HG02973 (cell line): Measurements from ENCODE around the gene DPYD.

Source experiments
- ATAC-seq: cut with Tn5 transposase; IDR thresholded peaks from one replicate; pipeline ENCODE4 v1.9.1; 2021; ENCODE audit warnings: moderate library complexity; ENCODE audit not compliant: unreplicated experiment

The DPYD gene

GRCh38 chr1:97560714-97561113 lies 360.1 kb downstream of the DPYD start:
- ATAC-seq = no peak

GRCh38 chr1:97553971-97554370 lies 366.9 kb downstream of the DPYD start:
- no peak for ATAC-seq

GRCh38 chr1:97551113-97551512 lies 369.7 kb downstream of the DPYD start:
- no peak for ATAC-seq

GRCh38 chr1:97545446-97545845 lies 375.4 kb downstream of the DPYD start:
- ATAC-seq = no peak

GRCh38 chr1:97540346-97540888 lies 380.4 kb downstream of the DPYD start:
- no peak for ATAC-seq

GRCh38 chr1:97538113-97538512 lies 382.7 kb downstream of the DPYD start:
- ATAC-seq = no peak

GRCh38 chr1:97533358-97533757 lies 387.5 kb downstream of the DPYD start:
- no peak for ATAC-seq

GRCh38 chr1:97529600-97529999 lies 391.2 kb downstream of the DPYD start:
- ATAC-seq = no peak

GRCh38 chr1:97524211-97524610 lies 396.6 kb downstream of the DPYD start:
- no peak for ATAC-seq

- ATAC-seq = no peak
Observed at GRCh38 chr1:97516588-97516987, 404.2 kb downstream of the DPYD start.

GRCh38 chr1:97508653-97509218 lies 412.1 kb downstream of the DPYD start:
- no peak for ATAC-seq

- ATAC-seq = no peak
Observed at GRCh38 chr1:97507863-97508262, 413.0 kb downstream of the DPYD start.

GRCh38 chr1:97506368-97506767 lies 414.5 kb downstream of the DPYD start:
- ATAC-seq = no peak

GRCh38 chr1:97505816-97506215 lies 415.0 kb downstream of the DPYD start:
- peak; percentile 96 for ATAC-seq

GRCh38 chr1:97505289-97505688 lies 415.5 kb downstream of the DPYD start:
- ATAC-seq = peak; percentile 9

GRCh38 chr1:97502360-97502759 lies 418.5 kb downstream of the DPYD start:
- no peak for ATAC-seq

GRCh38 chr1:97501628-97502027 lies 419.2 kb downstream of the DPYD start:
- no peak for ATAC-seq

GRCh38 chr1:97500760-97501159 lies 420.1 kb downstream of the DPYD start:
- ATAC-seq = no peak

- no peak for ATAC-seq
Observed at GRCh38 chr1:97499667-97500066, 421.2 kb downstream of the DPYD start.

- no peak for ATAC-seq
Observed at GRCh38 chr1:97489834-97490233, 431.0 kb downstream of the DPYD start.

GRCh38 chr1:97488530-97488929 lies 432.3 kb downstream of the DPYD start:
- ATAC-seq = no peak

GRCh38 chr1:97482022-97482421 lies 438.8 kb downstream of the DPYD start:
- ATAC-seq = no peak

GRCh38 chr1:97467445-97467844 lies 453.4 kb downstream of the DPYD start:
- ATAC-seq = no peak
